ENCODE data around the gene BLM. TPM values are rescaled to one million over a fixed set of nuclear protein-coding genes. Genes with fewer than 3 reads are reported as not detected.

Gene BLM
- total and polyA plus RNA-seq, 2 of the 4 experiments (the other 2 are of a cell fraction), result 2.5 to 6.5 TPM

DNA sequence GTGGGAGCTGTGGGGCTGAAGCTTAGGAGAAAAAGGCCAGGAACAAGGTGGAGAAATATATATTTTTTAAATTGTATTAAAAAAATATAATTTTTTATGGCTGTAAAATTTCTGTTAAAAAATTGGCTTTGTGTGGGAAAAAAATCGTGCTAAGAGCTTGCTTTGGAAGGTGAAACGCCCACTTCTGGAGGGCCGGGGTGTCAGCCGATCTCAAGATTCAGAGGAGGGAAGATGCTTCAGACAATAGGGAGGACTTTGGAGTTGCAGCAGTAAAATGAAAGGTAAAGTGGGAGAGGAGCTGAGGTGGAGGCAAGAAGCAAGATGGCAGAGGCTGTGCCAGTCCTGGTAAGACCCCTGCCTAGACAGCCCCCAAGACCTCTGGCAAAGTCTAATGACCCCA, 45.9 kb upstream of the BLM start:
- H3K56ac ChIP-seq (ENCODE audit: extremely low read depth, insufficient read depth, low read length), result no peak overlapping the region
- in situ Hi-C loops (cut with MboI; ENCODE audit: low sequenced_read_pairs) (no loop called here), dilution Hi-C loops (cut with HindIII; ENCODE audit: low sequenced_read_pairs, unreplicated experiment) (no loop called here), intact Hi-C loops (cut with micrococcal nuclease) (no loop called here)
- no peaks in the 10 kb centered on the region; the same call in 1 of the 2 replicates for H3K27me3 ChIP-seq (ENCODE audit: control insufficient read depth, insufficient read depth, low read length)
- no peak overlapping the region for H3K27ac ChIP-seq (ENCODE audit: insufficient read depth, low read length)
- no peaks in the 10 kb centered on the region for H3K79me1 ChIP-seq (ENCODE audit: low read depth in 1 of 2, low read length in 2 of 2)
- no peak overlapping the region for H3K23ac ChIP-seq (ENCODE audit: low read depth, low read length)
- no peak overlapping the region for H3K9ac ChIP-seq (ENCODE audit: low read depth, low read length)
- no peak overlapping the region for H3K4ac ChIP-seq (ENCODE audit: low read depth, low read length)
- no peak overlapping the region for H2BK5ac ChIP-seq (ENCODE audit: low read depth, low read length, poor library complexity, severe bottlenecking)
- no peak overlapping the region for H4K5ac ChIP-seq (ENCODE audit: low read depth, low read length)
- DNase-seq (no peak), ATAC-seq (ENCODE audit: low read depth) (no peak)
- peaks cover 7% of the 10 kb centered on the region for H3K4me1 ChIP-seq (ENCODE audit: control insufficient read depth, insufficient read depth, low read length)
- no peaks in the 10 kb centered on the region for H3K9me3 ChIP-seq (ENCODE audit: control insufficient read depth, insufficient read depth, low read length)
- H2BK15ac ChIP-seq (ENCODE audit: low read depth, low read length), result no peak overlapping the region
- H2AK5ac ChIP-seq (ENCODE audit: low read depth, low read length), result no peak overlapping the region
- no peak overlapping the region for H4K8ac ChIP-seq (ENCODE audit: low read depth in 2 of 2, low read length in 2 of 2)
- TF ChIP-seq, protein P1, sequence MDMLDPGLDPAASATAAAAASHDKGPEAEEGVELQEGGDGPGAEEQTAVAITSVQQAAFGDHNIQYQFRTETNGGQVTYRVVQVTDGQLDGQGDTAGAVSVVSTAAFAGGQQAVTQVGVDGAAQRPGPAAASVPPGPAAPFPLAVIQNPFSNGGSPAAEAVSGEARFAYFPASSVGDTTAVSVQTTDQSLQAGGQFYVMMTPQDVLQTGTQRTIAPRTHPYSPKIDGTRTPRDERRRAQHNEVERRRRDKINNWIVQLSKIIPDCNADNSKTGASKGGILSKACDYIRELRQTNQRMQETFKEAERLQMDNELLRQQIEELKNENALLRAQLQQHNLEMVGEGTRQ (IDR thresholded peaks at IDR 0.05; ENCODE audit: low read depth, low read length), result no peak
- TF ChIP-seq CHD1 (IDR thresholded peaks at IDR 0.05; ENCODE audit: low read depth, low read length) (no peak), NFE2L2 (IDR thresholded peaks at IDR 0.05; ENCODE audit: low read depth, low read length) (no peak), MXI1 (IDR thresholded peaks at IDR 0.05; ENCODE audit: borderline replicate concordance, low read depth, low read length) (no peak), POLR2A (IDR thresholded peaks at IDR 0.05; ENCODE audit: low read depth, low read length) (no peak), BHLHE40 (IDR thresholded peaks at IDR 0.05; ENCODE audit: low read depth, low read length) (no peak), FOS (IDR thresholded peaks at IDR 0.05; ENCODE audit: low read depth, low read length) (no peak)
- TF ChIP-seq, protein P2, sequence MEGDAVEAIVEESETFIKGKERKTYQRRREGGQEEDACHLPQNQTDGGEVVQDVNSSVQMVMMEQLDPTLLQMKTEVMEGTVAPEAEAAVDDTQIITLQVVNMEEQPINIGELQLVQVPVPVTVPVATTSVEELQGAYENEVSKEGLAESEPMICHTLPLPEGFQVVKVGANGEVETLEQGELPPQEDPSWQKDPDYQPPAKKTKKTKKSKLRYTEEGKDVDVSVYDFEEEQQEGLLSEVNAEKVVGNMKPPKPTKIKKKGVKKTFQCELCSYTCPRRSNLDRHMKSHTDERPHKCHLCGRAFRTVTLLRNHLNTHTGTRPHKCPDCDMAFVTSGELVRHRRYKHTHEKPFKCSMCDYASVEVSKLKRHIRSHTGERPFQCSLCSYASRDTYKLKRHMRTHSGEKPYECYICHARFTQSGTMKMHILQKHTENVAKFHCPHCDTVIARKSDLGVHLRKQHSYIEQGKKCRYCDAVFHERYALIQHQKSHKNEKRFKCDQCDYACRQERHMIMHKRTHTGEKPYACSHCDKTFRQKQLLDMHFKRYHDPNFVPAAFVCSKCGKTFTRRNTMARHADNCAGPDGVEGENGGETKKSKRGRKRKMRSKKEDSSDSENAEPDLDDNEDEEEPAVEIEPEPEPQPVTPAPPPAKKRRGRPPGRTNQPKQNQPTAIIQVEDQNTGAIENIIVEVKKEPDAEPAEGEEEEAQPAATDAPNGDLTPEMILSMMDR (conservative IDR thresholded peaks at IDR 0.05; ENCODE audit: low read depth, low read length), result no peak
- WGBS, 2 experiments (ENCODE audit: extremely low coverage in 2 of 2, insufficient read length in 1 of 2), result 89% methylated on average over 4 of the region's 4 CpGs; no CpG with 5 or more reads in 1 of the 2 experiments
- no peak overlapping the region for H2AFZ ChIP-seq (replicated peaks; ENCODE audit: low read length, poor library complexity)
- no TSS peak for BruUV-seq (replicated peaks)
- no peaks in the 10 kb centered on the region; the same call in 1 of the 2 replicates for H3K9me1 ChIP-seq (ENCODE audit: insufficient read depth, low read length)
- no peak overlapping the region for H2BK20ac ChIP-seq (ENCODE audit: low read depth, low read length)
- no peak overlapping the region for H3K4me2 ChIP-seq (ENCODE audit: low read depth, low read length)
- H2BK120ac ChIP-seq (ENCODE audit: low read depth, low read length), result no peak overlapping the region
- no peak overlapping the region for H4K91ac ChIP-seq (ENCODE audit: insufficient read depth, low read depth, low read length)
- H3K36me3 ChIP-seq (ENCODE audit: control insufficient read depth, insufficient read depth, low read length), result no peaks in the 10 kb centered on the region
- no peaks in the 10 kb centered on the region for H4K20me1 ChIP-seq (ENCODE audit: insufficient read depth, low read length)
- H2AK9ac ChIP-seq (replicated peaks; ENCODE audit: low read depth, low read length, poor library complexity), result no peak overlapping the region
- H3K4me3 ChIP-seq (ENCODE audit: insufficient read depth, low read depth, low read length), result no peak overlapping the region
- no peak overlapping the region for H3K14ac ChIP-seq (replicated peaks; ENCODE audit: low read depth, low read length)
- ChIA-PET POLR2A (ENCODE audit: unreplicated experiment) (no interaction called here), CTCF (interaction anchor here (1.1 kb wide), 1 partner anchor 215 kb away, joined by 3 read pairs; no protein-coding TSS in a partner anchor)
- H3K18ac ChIP-seq (ENCODE audit: low read depth, low read length), result no peak overlapping the region
